ENCODE data around the gene LCTL.
"Not testable (repeated sequence)": the region's sequence is repeated elsewhere in the genome, so short reads cannot be mapped to it uniquely, and the experiment has no call there.

LCTL gene

DNA sequence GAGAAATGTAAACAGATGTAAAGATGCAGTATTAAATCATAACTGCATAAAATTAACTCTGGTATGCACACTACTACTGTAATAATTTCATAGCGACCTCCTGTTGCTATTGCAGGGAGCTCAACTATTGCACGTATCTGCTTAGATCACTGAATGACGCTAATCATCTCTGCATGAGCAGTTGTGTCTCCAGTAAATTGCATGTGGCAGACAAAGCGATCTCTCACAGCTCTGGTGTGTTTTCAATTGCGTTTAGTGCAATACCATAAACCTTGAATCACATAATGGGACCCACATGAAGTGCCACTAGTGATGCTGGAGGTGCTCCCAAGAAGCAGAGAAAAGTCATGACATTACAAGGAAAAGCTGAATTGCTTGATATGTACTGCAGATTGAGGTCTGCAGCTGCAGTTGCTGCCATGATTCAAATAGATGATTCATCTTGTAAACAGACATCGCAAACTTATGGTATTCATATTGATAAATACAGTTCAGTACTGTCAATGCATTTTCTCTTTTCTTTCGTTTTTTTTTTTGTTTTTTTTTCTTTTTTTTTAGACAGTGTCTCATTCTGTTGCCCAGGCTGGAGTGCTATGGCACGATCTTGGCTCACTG, 30.2 kb upstream of the LCTL start:
- Mint-ChIP-seq H3K27me3 (peaks cover 21% of the 10 kb centered on the region), H3K4me1 (no peaks in the 10 kb centered on the region), H3K9me3 (no peaks in the 10 kb centered on the region), H3K27ac (no peak overlapping the region), H3K4me3 (no peak overlapping the region), H3K36me3 (no peaks in the 10 kb centered on the region)
- ATAC-seq = no peak

DNA sequence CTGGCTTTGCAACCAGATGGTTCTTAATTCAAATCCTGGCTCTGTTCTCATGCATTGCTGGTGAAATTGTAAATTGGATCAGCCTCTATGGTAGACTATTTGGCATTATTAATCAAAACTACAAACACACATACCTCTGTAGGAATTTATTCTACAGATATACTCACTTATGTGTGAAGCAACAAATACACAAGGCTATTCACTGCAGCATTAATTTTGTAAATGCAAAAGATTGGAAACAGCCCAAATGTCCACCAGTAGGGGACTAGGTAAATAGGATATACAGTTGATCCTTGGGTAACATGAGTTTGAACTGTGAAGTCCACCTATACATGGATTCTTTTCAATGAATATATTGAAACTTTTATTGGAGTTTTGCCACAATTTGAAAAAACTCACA, 29.5 kb upstream of the LCTL start:
- Mint-ChIP-seq H3K27me3 (peaks cover 20% of the 10 kb centered on the region), H3K27ac (no peak overlapping the region), H3K36me3 (no peaks in the 10 kb centered on the region), H3K4me1 (no peaks in the 10 kb centered on the region), H3K9me3 (no peaks in the 10 kb centered on the region), H3K4me3 (no peak overlapping the region)
- no peak for ATAC-seq

DNA sequence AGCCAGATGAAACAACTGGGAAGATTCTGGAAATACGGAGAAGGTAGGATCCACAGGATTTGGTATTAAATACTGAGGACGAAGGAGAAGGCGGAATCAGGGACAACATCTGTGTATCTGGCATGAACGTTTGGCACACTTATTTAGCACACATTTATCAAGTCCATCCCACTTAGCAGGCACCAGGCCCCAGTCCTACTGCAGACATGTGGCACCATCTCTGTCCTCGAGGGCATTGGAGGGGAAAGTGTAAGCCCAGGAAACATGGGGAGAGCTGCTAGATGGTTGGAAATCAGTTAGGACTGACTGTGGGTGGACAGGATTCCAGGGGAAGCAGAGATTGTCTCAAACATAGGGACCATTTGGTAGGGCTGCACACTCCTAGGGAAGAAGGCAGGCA, 29.0 kb upstream of the LCTL start:
- Mint-ChIP-seq H3K4me3 (no peak overlapping the region), H3K27me3 (peaks cover 20% of the 10 kb centered on the region), H3K9me3 (no peaks in the 10 kb centered on the region), H3K36me3 (no peaks in the 10 kb centered on the region), H3K4me1 (no peaks in the 10 kb centered on the region), H3K27ac (no peak overlapping the region)
- ATAC-seq = no peak

DNA sequence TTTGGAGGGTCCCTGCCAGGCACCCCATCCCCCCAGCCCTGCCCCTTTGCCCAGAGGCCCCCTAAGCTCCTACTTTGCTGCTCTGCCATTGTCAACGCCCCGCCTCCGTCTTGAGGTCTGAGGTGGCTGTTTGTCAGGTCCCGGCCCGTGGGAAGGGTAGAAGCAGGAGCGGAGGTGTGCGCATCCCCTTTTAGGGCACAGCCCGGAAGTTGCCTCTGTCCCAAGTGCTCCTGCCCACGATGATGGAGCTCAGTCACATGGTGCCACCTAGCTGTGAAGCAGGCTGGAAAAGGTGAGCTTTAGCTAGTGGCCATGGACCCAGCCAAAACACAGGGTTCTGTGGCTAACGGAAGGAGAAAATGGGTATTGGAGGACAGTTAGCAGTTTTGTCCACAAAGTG, 28.5 kb upstream of the LCTL start:
- Mint-ChIP-seq H3K9me3 (no peaks in the 10 kb centered on the region), H3K36me3 (no peaks in the 10 kb centered on the region), H3K27me3 (peaks cover 20% of the 10 kb centered on the region), H3K4me1 (no peaks in the 10 kb centered on the region), H3K4me3 (no peak overlapping the region), H3K27ac (no peak overlapping the region)
- ATAC-seq = no peak

DNA sequence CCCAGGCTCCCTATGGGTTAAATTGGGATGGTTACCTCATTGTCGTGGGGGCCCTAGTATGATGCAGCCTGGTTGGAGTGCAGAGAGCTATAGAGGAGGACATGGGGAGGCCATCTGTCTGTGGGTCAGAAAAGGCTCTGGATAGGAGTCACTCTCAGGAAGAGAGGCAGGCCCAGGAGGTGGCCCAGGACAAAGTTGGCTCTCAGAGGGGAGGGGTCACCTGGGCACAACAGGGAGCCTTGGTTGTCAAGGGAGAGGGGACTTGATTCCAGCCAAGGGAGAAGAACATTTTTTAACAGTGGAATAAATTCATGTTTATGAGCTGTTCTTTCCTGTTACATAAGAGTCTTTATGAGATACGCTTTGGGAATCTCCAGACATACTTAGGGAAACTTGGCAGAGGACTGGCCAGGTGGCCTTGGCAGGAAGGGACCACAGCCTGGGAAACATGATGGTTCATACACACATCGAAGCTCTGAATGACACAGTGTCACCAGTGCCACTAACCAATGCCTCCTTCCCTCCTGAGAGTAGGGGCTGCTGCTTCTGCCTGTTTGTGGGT, 27.5 kb upstream of the LCTL start:
- peak; percentile 10 for ATAC-seq
- Mint-ChIP-seq H3K4me3 (no peak overlapping the region), H3K27me3 (peaks cover 20% of the 10 kb centered on the region), H3K27ac (no peak overlapping the region), H3K36me3 (no peaks in the 10 kb centered on the region), H3K9me3 (no peaks in the 10 kb centered on the region), H3K4me1 (no peaks in the 10 kb centered on the region)

DNA sequence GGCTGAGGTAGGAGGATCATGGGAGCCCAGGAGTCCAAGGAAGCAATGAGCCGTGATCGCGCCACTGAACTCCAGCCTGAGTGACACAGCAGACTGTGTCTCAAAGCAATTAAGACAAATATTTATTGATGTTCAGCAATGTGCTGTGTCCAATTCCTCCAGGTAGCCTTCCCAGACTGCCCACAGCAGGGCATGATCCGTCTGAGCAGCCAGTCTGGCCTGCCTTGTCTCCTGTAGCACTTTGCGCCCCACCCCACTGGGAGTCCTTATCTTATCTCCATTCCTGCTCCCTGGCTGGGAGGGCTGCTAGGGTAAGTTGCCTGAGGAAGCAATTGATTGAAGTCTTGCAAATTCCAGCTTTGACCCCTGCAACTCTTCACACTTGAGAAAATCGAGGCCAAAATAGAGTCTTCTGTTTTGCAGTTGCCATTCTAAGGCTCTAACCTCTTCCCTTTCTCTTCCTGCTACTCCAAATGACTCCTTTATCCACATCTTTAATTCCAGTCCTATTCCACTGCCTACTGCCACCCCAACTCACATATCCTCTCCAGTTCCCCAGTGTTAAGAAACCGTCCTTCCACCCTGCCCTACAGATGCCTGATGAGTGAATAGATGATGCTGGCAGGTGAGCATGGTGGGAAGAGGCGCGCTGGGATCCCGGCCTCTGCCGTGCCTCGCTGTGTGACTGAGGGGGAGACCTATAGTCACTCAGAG, 26.9 kb upstream of the LCTL start:
- Mint-ChIP-seq H3K4me1 (no peaks in the 10 kb centered on the region), H3K27ac (no peak overlapping the region), H3K9me3 (no peaks in the 10 kb centered on the region), H3K36me3 (no peaks in the 10 kb centered on the region), H3K27me3 (peaks cover 21% of the 10 kb centered on the region), H3K4me3 (no peak overlapping the region)
- peak; percentile 5 for ATAC-seq

DNA sequence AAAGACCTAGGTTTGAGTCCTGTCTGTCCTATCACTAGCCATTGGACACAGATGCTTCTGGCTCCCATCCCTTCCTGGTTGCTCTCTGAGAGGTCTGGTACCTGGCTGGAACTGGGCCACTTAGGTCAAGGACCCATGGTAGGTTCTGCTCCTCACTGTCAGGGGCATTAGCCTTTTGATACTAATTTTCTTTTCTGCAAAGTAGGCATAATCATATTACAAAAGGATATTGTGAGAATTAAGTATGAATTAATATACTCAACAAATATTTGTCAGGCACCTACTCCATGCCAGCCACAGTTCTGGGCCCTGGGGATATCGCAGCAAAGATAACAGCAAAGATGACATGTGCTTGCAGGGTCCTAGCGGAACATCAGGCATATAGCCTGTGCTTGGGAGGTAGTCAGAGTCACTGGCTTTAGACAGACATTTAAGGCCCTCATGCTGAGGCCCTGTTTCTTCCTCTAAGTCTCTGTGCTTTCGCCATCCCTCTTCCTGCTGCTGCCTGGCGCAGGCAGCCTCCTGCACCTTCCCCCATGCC, 25.6 kb upstream of the LCTL start:
- Mint-ChIP-seq H3K27me3 (peaks cover 34% of the 10 kb centered on the region), H3K9me3 (no peaks in the 10 kb centered on the region), H3K4me1 (no peaks in the 10 kb centered on the region), H3K4me3 (no peak overlapping the region), H3K36me3 (no peaks in the 10 kb centered on the region), H3K27ac (no peak overlapping the region)
- no peak for ATAC-seq

DNA sequence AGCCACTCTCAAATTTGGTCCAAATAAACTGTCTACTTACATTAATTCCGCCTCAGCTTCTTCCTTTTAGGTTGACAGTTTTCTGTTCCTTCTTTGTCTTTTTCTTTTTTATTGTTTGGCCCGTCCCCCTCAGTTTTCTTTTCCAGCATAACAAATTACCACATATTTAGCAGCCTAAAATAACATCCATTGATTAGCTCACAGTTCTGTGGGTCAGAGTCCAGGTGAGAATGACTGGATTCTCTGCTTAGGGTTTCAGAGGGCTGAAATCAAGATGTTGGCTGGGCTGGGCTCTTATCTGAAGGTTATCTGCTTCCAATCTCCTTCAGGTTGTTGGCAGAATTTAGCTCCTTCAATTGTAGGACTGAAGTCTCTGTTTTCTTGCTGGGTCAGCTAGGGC, 24.6 kb upstream of the LCTL start:
- Mint-ChIP-seq H3K27me3 (peaks cover 40% of the 10 kb centered on the region), H3K4me1 (no peaks in the 10 kb centered on the region), H3K36me3 (no peaks in the 10 kb centered on the region), H3K9me3 (no peaks in the 10 kb centered on the region), H3K27ac (no peak overlapping the region), H3K4me3 (no peak overlapping the region)
- ATAC-seq = no peak

DNA sequence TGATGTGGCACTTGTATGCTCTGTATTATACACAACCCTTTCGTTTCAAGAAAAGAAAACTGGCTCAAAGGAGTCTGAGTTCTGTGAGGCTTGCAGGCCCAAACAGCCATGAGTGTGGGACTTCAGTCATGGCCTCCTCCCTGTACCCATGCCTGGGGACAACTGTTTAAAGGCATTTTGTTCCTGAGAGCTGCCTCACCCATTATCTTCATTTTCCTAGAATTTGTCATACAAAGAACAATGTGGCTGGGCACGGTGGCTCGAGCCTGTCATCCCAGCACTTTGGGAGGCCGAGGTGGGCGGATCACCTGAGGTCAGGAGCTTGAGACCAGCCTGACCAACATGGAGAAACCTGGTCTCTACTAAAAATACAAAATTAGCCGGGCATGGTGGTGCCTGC, 23.6 kb upstream of the LCTL start:
- H3K4me3 Mint-ChIP-seq, H3K27ac Mint-ChIP-seq, H3K9me3 Mint-ChIP-seq, H3K4me1 Mint-ChIP-seq, H3K36me3 Mint-ChIP-seq, ATAC-seq: not testable (repeated sequence)
- H3K27me3 Mint-ChIP-seq = peaks cover 40% of the 10 kb centered on the region

DNA sequence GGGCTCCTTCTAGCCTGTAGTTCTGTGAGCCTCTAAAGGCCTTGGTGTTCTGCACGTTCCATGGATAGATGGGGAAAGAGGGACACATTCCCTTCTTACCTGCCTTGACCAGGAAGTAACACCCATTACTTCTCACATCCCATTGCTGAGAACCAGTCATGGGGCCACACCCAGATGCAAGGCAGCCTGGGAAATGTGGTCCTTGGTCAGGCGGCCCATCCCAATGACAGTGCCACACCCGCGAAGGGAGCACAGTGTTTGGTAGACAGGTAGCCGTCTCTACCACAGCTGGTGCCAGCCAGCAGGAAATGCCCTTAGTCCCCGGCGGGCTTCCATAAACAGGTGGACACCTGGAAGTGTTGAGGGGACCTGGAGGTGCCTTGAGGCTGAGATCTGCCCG, 23.2 kb upstream of the LCTL start:
- Mint-ChIP-seq H3K4me3 (no peak overlapping the region), H3K4me1 (no peaks in the 10 kb centered on the region), H3K36me3 (no peaks in the 10 kb centered on the region), H3K9me3 (no peaks in the 10 kb centered on the region), H3K27me3 (peaks cover 40% of the 10 kb centered on the region), H3K27ac (no peak overlapping the region)
- ATAC-seq = no peak

DNA sequence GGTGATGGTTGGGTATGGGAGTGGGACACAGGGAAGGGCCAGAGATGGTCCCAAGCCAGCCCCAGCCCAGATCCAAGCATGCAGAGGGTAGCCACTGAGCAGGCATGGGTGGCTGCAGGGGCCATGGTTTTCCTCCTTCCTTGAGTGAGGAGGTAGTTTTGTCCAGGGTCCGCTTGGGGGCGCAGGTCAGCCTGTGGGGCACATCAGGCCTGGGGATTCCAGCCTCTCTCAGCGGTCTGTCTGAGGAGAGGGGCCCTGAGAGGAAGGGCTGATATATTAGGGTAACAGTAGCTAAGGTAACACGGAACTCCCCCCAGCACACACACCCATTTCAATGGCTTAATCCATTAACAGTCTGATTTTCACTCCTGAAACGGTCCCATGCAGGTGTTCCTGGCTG, 22.7 kb upstream of the LCTL start:
- no peak overlapping the region for H3K27ac Mint-ChIP-seq
- ATAC-seq = no peak
- no peaks in the 10 kb centered on the region for H3K4me1 Mint-ChIP-seq
- H3K36me3 Mint-ChIP-seq = no peaks in the 10 kb centered on the region
- H3K27me3 Mint-ChIP-seq = peaks cover 40% of the 10 kb centered on the region
- no peak overlapping the region for H3K4me3 Mint-ChIP-seq
- no peaks in the 10 kb centered on the region for H3K9me3 Mint-ChIP-seq

DNA sequence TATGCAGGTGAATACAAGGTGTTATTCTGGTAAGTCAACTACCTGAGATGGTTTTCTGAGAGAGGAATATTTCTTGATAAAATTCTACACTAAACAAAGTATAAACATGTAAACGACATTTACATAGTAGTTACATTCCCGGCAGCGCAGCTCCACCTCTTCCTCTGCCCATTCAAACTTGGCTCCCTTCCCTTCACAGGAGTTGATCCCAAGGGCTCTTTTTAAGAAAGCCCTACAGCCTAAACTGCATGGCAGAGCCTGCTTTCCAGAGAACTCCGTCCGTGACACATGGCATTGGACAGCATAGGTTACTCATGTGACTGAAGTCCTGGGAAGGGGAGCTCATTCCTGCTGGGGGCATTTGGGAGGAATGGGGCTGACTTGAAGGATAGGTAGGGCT, 22.0 kb upstream of the LCTL start:
- Mint-ChIP-seq H3K9me3 (no peaks in the 10 kb centered on the region), H3K27me3 (peaks cover 35% of the 10 kb centered on the region), H3K27ac (no peak overlapping the region), H3K4me3 (no peak overlapping the region), H3K4me1 (no peaks in the 10 kb centered on the region), H3K36me3 (no peaks in the 10 kb centered on the region)
- ATAC-seq = no peak

DNA sequence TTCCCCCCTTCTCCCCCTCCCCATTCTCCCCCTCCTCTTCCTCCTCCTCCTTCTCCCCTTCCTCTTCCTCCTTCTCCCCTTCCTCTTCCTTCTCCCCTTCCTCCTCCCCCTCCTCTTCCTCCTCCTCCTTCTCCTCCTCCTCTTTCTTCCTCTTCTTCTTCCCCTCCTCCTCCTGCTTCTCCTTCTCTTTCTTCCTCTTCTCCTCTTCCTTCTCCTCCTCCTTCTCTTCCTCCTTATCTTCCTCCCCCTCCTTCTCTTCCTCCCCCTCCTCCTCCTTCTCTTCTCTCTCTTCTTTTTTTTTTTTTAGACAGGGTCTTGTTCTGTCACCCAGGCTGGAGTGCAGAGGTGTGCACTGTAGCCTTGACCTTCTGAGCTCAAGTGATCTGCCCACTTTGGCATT, 21.2 kb upstream of the LCTL start:
- no peaks in the 10 kb centered on the region for H3K9me3 Mint-ChIP-seq
- H3K27me3 Mint-ChIP-seq = peaks cover 31% of the 10 kb centered on the region
- no peak overlapping the region for H3K27ac Mint-ChIP-seq
- no peaks in the 10 kb centered on the region for H3K36me3 Mint-ChIP-seq
- no peak for ATAC-seq
- H3K4me3 Mint-ChIP-seq = no peak overlapping the region
- H3K4me1 Mint-ChIP-seq = no peaks in the 10 kb centered on the region

DNA sequence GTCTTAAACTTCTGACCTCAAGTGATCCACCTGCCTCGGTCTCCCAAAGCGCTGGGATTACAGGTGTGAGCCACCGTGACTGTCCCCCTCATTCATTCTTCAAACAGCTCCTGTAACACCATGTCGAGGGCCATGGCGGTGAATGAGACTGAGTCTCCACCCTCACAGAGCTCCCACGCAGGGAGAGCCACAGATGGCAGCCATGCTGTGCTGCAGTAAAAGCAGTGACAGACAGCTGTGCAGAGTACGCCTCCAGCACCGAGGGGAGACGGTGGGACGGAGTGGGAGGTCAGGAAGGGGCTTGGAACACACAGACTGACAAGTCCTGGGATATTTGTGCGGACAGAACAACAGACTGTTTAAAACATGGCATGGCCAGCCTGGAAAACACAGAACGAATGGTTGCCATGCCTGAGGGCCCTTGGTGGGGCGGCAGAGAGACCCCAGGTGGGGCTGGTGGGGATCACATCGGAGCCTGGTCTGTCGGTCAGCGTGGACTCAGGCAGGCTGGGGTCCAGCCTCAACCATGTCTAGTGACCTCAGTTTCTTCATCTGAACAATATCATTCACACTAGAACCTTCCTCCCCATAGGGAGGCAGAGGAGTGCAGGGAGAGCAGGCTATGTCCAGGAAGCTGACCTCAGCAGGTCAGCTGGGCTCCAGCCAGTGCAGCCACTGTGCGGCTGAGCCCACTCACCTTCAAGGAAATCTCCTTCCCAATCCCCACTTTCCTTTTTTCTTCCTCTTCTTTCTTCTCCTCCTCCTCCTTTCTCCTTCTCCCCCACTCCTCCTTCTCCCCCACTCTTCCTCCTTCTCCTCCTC, 20.6 kb upstream of the LCTL start:
- no peak overlapping the region for H3K27ac Mint-ChIP-seq

DNA sequence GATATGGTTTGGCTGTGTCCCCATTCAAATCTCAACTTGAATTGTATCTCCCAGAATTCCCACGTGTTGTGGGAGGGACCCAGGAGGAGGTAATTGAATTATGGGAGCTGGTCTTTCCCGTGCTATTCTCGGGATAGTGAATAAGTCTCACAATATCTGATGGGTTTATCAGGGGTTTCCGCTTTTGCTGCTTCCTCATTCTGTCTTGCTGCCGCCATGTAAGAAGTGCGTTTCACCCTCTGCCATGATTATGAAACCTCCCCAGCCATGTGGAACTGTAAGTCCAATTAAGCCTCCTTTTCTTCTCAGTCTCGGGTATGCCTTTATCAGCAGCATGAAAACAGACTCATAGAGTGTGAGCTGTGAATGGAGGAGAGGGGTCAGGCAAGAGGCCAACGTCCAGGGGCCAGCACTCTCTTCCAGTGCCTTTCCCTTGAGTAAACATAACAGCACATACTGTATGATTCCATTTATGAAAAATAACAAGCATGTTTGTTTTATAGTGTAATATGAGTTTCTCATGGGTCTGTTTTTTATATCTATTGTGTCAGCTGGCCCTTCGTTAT, 16.3 kb upstream of the LCTL start:
- Mint-ChIP-seq H3K4me3 (no peak overlapping the region), H3K9me3 (no peaks in the 10 kb centered on the region), H3K27me3 (peaks cover 13% of the 10 kb centered on the region), H3K36me3 (no peaks in the 10 kb centered on the region), H3K27ac (no peak overlapping the region), H3K4me1 (no peaks in the 10 kb centered on the region)
- ATAC-seq = no peak

More for the DNA sequence above, 20.6 kb upstream of the LCTL start:
- no peaks in the 10 kb centered on the region for H3K9me3 Mint-ChIP-seq
- H3K27me3 Mint-ChIP-seq = peaks cover 31% of the 10 kb centered on the region
- H3K4me3 Mint-ChIP-seq = no peak overlapping the region
- no peak for ATAC-seq
- no peaks in the 10 kb centered on the region for H3K4me1 Mint-ChIP-seq
- H3K36me3 Mint-ChIP-seq = no peaks in the 10 kb centered on the region
